Measurements from ENCODE around the gene ADGRB3.
"Not testable (repeated sequence)": the region's sequence is repeated elsewhere in the genome, so short reads cannot be mapped to it uniquely, and the experiment has no call there.

Gene ADGRB3

DNA sequence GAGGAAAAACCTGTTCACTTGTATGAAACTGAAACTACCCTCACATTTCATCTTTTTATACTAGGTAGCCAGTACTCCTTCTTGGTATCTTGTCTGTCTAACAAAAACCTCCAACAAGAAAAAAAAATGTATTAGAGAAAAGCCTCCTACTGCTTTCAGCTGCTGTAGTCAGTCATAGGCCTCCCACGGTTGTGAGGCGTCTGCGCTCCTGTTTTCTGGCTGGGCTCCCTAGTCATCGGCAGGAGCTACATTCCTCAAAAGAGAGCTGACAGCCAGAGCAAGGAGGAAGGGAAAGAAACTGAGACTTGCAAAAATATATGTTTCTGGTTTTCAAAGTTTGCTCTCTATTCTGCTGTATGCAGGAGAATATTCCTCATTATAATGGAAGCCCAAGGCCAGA is 644.7 kb downstream of the ADGRB3 start:
- TF ChIP-seq, protein P1, sequence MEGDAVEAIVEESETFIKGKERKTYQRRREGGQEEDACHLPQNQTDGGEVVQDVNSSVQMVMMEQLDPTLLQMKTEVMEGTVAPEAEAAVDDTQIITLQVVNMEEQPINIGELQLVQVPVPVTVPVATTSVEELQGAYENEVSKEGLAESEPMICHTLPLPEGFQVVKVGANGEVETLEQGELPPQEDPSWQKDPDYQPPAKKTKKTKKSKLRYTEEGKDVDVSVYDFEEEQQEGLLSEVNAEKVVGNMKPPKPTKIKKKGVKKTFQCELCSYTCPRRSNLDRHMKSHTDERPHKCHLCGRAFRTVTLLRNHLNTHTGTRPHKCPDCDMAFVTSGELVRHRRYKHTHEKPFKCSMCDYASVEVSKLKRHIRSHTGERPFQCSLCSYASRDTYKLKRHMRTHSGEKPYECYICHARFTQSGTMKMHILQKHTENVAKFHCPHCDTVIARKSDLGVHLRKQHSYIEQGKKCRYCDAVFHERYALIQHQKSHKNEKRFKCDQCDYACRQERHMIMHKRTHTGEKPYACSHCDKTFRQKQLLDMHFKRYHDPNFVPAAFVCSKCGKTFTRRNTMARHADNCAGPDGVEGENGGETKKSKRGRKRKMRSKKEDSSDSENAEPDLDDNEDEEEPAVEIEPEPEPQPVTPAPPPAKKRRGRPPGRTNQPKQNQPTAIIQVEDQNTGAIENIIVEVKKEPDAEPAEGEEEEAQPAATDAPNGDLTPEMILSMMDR (IDR thresholded peaks at IDR 0.05; ENCODE audit: insufficient read depth, low read depth, low read length, missing control alignments): no peak

DNA sequence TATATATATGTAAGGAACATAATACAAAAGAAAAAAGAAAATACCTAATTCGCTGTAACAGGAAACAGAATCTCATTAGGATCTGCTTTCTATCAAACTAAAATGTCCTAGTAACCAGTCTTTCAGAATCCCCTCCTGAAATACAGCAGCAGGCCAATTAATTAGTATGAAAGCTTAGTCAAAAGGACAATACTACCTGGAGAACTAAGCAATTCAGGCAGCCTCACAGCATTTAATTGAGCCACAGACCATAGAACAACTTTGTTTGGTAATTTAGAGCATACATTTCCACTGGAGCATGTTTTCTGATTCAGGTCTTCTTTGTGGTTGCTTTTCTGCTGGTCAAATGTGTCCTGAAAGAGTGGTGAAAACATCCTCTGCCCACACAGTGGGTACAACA is 645.8 kb downstream of the ADGRB3 start:
- H3K4me3 ChIP-seq (ENCODE audit: low read length): no peak overlapping the region
- DNase-seq (ENCODE audit: low read depth): no peak
- TF ChIP-seq, protein P1 (IDR thresholded peaks at IDR 0.05; ENCODE audit: insufficient read depth, low read depth, low read length, missing control alignments): no peak

More for the DNA sequence above, 644.7 kb downstream of the ADGRB3 start:
- no peak for DNase-seq (ENCODE audit: low read depth)
- H3K4me3 ChIP-seq (ENCODE audit: low read length): no peak overlapping the region

DNA sequence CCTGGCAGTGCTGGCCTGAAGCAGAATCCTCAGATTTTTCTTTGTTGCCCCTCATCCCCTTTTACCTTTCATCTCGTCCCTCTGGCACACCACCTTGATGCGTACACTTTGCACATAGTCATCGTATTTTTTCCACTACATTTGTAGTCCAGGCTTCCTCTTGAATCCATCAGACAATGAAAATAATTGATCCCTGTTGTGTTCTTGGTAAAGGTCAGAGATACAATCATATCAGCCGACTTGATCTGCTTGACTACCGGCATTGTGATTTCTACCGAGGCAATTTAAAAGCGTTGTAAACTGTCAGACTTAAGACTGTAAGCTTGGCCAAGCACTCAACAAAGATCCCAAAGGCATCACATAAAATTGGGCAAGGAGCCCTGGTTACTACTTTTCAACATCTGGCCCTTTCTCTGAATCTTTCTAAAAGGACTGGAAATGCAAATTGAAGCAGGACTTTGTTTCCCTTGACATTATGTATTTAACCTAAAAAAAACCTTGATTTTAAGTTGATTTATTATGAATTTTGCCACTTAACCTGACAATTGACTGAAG is 649.2 kb downstream of the ADGRB3 start:
- no peak overlapping the region for H3K4me3 ChIP-seq (ENCODE audit: low read length)
- no peak for DNase-seq (ENCODE audit: low read depth)
- TF ChIP-seq, protein P1 (IDR thresholded peaks at IDR 0.05; ENCODE audit: insufficient read depth, low read depth, low read length, missing control alignments): no peak

DNA sequence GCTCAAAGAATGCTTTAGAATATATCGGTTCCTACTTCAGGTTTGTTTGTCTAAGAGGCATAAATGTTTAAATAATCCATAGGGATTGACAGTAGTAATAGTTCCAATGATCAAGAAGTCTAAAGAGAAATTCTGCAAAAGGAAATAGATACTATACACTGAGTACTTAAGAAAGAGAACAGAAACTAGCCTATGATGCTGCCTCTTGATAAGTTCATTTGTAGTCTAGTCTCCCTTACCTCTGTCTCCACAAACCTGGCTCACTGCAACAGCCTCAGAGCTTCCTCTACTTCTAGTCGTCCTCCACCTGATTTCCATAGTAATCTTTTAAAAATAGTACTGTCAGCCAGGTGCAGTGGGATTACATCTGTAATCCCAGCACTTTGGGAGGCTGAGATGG is 650.0 kb downstream of the ADGRB3 start:
- H3K4me3 ChIP-seq (ENCODE audit: low read length): no peak overlapping the region
- DNase-seq (ENCODE audit: low read depth): no peak
- TF ChIP-seq, protein P1 (IDR thresholded peaks at IDR 0.05; ENCODE audit: insufficient read depth, low read depth, low read length, missing control alignments): no peak

DNA sequence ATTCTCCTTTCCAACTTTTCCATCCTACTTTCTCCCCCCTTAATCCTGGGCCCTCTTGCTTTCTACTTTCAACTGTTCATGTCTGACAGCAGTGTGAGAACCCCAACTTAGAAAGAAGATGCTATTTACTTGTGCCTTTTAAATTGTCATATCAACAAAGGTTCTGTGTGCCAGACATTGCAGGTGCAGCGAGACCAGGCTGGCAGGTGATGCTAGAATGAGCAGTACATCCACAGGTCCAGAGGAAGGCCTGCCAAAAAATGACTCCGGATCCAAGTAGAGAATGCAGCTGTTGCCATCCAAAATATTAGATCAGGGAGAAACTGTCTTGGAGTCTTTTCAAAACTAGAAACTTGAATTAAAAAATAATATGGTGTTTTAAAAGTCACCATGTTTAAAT is 651.2 kb downstream of the ADGRB3 start:
- no peak overlapping the region for H3K4me3 ChIP-seq (ENCODE audit: low read length)
- no peak for DNase-seq (ENCODE audit: low read depth)
- TF ChIP-seq, protein P1 (IDR thresholded peaks at IDR 0.05; ENCODE audit: insufficient read depth, low read depth, low read length, missing control alignments): no peak

DNA sequence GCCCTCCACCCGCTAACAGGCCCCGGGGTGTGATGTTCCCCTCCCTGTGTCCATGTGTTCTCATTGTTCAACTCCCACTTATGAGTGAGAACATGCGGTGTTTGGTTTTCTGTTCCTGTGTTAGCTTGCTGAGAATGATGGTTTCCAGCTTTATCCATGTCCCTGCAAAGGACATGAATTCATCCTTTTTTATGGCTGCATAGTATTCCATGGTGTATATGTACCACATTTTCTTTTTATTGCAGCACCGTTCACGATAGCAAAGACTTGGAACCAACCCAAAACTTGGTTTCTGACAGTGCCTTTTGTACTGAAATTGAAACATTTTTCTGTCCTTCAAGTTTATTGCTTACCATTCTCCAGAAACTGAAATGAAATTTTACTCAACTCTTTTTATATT is 653.1 kb downstream of the ADGRB3 start:
- not testable (repeated sequence) for H3K4me3 ChIP-seq (ENCODE audit: low read length); DNase-seq (ENCODE audit: low read depth)

DNA sequence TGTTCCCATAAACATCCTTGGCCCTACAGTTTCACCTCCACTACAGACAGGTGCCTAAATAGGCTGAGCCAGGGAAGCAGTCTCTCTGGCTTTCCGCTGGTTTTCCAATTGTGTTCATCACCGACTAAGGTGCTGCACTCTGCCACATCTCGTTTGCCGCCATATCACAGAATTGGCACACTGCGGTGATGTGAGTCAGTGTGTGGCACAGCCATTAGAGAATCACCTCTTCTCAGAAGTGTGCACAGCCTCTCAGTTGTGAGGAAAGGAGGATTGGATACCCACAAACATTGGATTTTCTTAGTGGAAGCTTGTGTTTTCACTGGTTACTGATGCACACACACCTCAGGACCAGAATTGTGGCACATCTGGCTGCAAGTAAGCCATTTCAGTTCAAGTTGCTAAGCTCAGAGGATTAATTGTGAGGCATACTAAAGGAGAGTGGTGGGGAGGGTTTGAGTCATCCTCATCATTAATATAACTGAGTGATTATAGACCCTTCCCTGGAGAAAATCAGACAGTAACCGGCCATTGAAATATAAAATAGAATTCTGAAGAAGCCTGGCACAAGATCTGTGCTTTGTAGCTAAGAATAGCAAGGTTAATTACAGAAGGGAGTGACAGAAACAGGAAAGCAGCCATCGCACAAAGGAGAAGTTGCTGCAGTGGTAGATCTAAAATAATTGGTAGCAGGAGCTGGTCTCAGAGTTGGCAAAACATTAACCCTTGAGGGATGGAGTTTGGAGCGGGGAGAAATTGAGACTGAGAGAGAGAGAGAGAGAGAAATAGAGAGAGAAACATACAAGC is 654.8 kb downstream of the ADGRB3 start:
- TF ChIP-seq, protein P1 (IDR thresholded peaks at IDR 0.05; ENCODE audit: insufficient read depth, low read depth, low read length, missing control alignments): no peak
- no peak overlapping the region for H3K4me3 ChIP-seq (ENCODE audit: low read length)
- no peak for DNase-seq (ENCODE audit: low read depth)

Data from epithelial cell of esophagus (primary cell).